Testis (tissue), 3 donors: ENCODE results near the gene HYAL4. TPM values are rescaled to one million over a fixed set of nuclear protein-coding genes. Genes with fewer than 3 reads are reported as not detected.

Experiments
- DNase-seq: peaks from one replicate; pipeline ENCODE4 v3.0.0-alpha.2; 2019
- H3K27ac ChIP-seq, 2 donors: fragments of 200-600 bp; sonication (generic); one replicate each; pipeline ENCODE4 v1.5.1; 2019
- H3K27me3 ChIP-seq: fragments of 200-600 bp; sonication (generic); one replicate; pipeline ENCODE4 v1.5.1; 2019
- H3K36me3 ChIP-seq: fragments of 200-600 bp; sonication (generic); one replicate; pipeline ENCODE4 v1.5.1; 2017; ENCODE audit warnings: low read depth; ENCODE audit errors: missing control alignments
- H3K4me1 ChIP-seq: fragments of 200-600 bp; sonication (generic); one replicate; pipeline ENCODE4 v1.5.1; 2019
- H3K4me3 ChIP-seq, 2 donors: fragments of 200-600 bp; sonication (generic); one replicate each; pipeline ENCODE4 v1.5.1; 2017 to 2019
- H3K9me3 ChIP-seq: fragments of 200-600 bp; sonication (generic); one replicate; pipeline ENCODE4 v1.5.1; 2017
- CTCF ChIP-seq, 3 experiments: fragments of 450-650 bp in 2 of 3; fragments of 200-600 bp in 1 of 3; sonication (generic) in 1 of 3; IDR thresholded peaks; one replicate each; pipeline ENCODE4 v1.5.1; 2016 to 2019; ENCODE audit warnings: antibody characterized with exemption in 3 of 3, mild to moderate bottlenecking in 2 of 3, moderate library complexity in 1 of 3
- POLR2A ChIP-seq: fragments of 450-650 bp; IDR thresholded peaks from one replicate; pipeline ENCODE4 v1.6.1; 2017; ENCODE audit warnings: antibody characterized with exemption, mild to moderate bottlenecking, moderate library complexity
- WGBS, 2 donors: methylation state at CpG; one replicate each; pipeline ENCODE4 v1.1.5; 2018; 5-methylcytosine and 5-hydroxymethylcytosine counted together
- intact Hi-C: fragments of 100-400 bp; cut with DNase I; formaldehyde crosslinking; loops from one replicate; pipeline ENCODE4 v1.15.1; 2023; ENCODE audit warnings: low total_unique reads
- polyA plus RNA-seq: library from polyadenylated mRNA; stranded (reverse); fragments of 350-450 nt; fragmentation: Illumina TruSeq; extraction: RNeasy Lipid Tissue Mini Kit (QIAGEN cat#74804); gene quantifications from one replicate; pipeline ENCODE4 v1.2.3, GENCODE V29; 2014; ENCODE audit warnings: low read depth, low replicate concordance; ENCODE audit not compliant: insufficient read depth
- total RNA-seq, 2 donors: library from RNA; depleted of rRNA; stranded (reverse); fragments of >200 nt; gene quantifications; one replicate each; pipeline ENCODE4 v1.2.3, GENCODE V29; 2016

The HYAL4 gene
- total and polyA plus RNA-seq, 3 donors from 2014 or later, result 2.4 to 6.8 (median 3.6) TPM

GRCh38 chr7:123798532-123799188 lies 46.3 kb upstream of the HYAL4 start:
- H3K27ac ChIP-seq, result no peak overlapping the region
- H3K36me3 ChIP-seq, result no peaks in the 10 kb centered on the region
- no peaks in the 10 kb centered on the region for H3K4me1 ChIP-seq
- intact Hi-C loops, result no loop called here
- TF ChIP-seq POLR2A (no peak), CTCF (IDR thresholded peaks at IDR 0.05) (no peak)
- no peaks in the 10 kb centered on the region for H3K9me3 ChIP-seq
- H3K27me3 ChIP-seq, result no peaks in the 10 kb centered on the region
- DNase-seq, result no peak
- H3K4me3 ChIP-seq, result no peak overlapping the region
- 90 to 91% methylated on average over 6 of the region's 6 CpGs for WGBS, 2 donors

GRCh38 chr7:123802249-123802648 lies 42.7 kb upstream of the HYAL4 start:
- intact Hi-C loops, result no loop called here
- Histone ChIP-seq H3K36me3 (no peaks in the 10 kb centered on the region), H3K27ac (no peak overlapping the region), H3K4me3 (no peak overlapping the region), H3K27me3 (no peaks in the 10 kb centered on the region), H3K9me3 (no peaks in the 10 kb centered on the region), H3K4me1 (no peaks in the 10 kb centered on the region)
- no peak for DNase-seq
- WGBS, 2 donors, result 67 to 77% methylated on average over 1 of the region's 1 CpG
- no peak for TF ChIP-seq POLR2A
- TF ChIP-seq CTCF (IDR thresholded peaks at IDR 0.05), result no peak

GRCh38 chr7:123805287-123805686 lies 39.7 kb upstream of the HYAL4 start:
- DNase-seq, result no peak
- no peaks in the 10 kb centered on the region for H3K9me3 ChIP-seq
- intact Hi-C loops, result no loop called here
- no peak overlapping the region for H3K27ac ChIP-seq
- no peaks in the 10 kb centered on the region for H3K4me1 ChIP-seq
- no peaks in the 10 kb centered on the region for H3K36me3 ChIP-seq
- H3K27me3 ChIP-seq, result no peaks in the 10 kb centered on the region
- TF ChIP-seq POLR2A (no peak), CTCF (IDR thresholded peaks at IDR 0.05) (no peak)
- H3K4me3 ChIP-seq, result no peak overlapping the region

- Histone ChIP-seq H3K4me3 (no peak overlapping the region), H3K27me3 (no peaks in the 10 kb centered on the region), H3K27ac (no peak overlapping the region), H3K36me3 (no peaks in the 10 kb centered on the region), H3K4me1 (no peaks in the 10 kb centered on the region), H3K9me3 (no peaks in the 10 kb centered on the region)
- no peak for TF ChIP-seq POLR2A
- TF ChIP-seq CTCF (IDR thresholded peaks at IDR 0.05), result no peak
- DNase-seq, result no peak
- intact Hi-C loops, result no loop called here
- 86 to 94% methylated on average over 2 of the region's 2 CpGs for WGBS, 2 donors
Measured at GRCh38 chr7:123809471-123809870, 35.5 kb upstream of the HYAL4 start.

GRCh38 chr7:123811056-123811455 lies 33.9 kb upstream of the HYAL4 start:
- Histone ChIP-seq H3K27ac (no peak overlapping the region), H3K4me3 (no peak overlapping the region), H3K27me3 (no peaks in the 10 kb centered on the region), H3K4me1 (no peaks in the 10 kb centered on the region), H3K36me3 (no peaks in the 10 kb centered on the region), H3K9me3 (no peaks in the 10 kb centered on the region)
- intact Hi-C loops, result no loop called here
- no peak for DNase-seq
- TF ChIP-seq CTCF (IDR thresholded peaks at IDR 0.05) (no peak), POLR2A (no peak)
